GM19099 (cell line): ENCODE measurements around the gene KASH5.
A peak's percentile ranks its signal among the peaks of the same experiment; 100 is the strongest.

Source experiments
- POLR2A ChIP-seq: IDR thresholded peaks from 3 replicates; pipeline ENCODE4 v1.6.1; 2011; ENCODE audit warnings: low read depth; ENCODE audit not compliant: insufficient read length; ENCODE audit errors: extremely low read depth

Gene KASH5, protein sequence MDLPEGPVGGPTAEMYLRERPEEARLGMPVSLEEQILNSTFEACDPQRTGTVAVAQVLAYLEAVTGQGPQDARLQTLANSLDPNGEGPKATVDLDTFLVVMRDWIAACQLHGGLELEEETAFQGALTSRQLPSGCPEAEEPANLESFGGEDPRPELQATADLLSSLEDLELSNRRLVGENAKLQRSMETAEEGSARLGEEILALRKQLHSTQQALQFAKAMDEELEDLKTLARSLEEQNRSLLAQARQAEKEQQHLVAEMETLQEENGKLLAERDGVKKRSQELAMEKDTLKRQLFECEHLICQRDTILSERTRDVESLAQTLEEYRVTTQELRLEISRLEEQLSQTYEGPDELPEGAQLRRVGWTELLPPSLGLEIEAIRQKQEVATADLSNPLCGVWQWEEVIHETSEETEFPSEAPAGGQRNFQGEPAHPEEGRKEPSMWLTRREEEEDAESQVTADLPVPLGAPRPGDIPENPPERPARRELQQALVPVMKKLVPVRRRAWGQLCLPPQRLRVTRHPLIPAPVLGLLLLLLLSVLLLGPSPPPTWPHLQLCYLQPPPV

DNA sequence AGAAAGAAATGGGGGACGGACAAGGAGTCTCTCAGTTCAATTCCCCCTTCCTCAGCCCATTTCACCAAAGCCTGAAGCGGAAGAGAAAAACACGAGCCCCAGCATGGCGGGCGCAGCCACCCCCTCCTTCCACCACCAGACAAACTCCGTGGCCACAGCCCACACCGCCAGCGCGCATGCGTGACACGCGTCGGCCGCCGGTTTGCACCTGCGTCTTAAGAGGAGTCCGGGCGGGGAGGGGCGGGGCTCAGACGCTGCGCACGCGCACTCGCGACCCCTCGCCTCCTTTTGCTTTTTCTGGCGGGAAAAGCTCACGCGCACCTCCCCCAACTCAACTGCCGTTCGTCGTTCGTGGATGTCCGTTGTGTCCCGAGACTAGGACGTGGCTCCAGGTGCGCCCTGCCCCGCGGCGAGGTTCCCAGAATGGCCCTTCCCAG is at the start of gene KASH5:
Gene KASH5 (plus strand): TSS at position 314 of the 437 bp plus-strand sequence. CDS start 2,635 bp downstream, outside the sequence.
- TF ChIP-seq POLR2A: peak; percentile 58

GRCh38 chr19:49338691-49339300 is 49.3 kb upstream of the KASH5 start:
- no peak for TF ChIP-seq POLR2A

DNA sequence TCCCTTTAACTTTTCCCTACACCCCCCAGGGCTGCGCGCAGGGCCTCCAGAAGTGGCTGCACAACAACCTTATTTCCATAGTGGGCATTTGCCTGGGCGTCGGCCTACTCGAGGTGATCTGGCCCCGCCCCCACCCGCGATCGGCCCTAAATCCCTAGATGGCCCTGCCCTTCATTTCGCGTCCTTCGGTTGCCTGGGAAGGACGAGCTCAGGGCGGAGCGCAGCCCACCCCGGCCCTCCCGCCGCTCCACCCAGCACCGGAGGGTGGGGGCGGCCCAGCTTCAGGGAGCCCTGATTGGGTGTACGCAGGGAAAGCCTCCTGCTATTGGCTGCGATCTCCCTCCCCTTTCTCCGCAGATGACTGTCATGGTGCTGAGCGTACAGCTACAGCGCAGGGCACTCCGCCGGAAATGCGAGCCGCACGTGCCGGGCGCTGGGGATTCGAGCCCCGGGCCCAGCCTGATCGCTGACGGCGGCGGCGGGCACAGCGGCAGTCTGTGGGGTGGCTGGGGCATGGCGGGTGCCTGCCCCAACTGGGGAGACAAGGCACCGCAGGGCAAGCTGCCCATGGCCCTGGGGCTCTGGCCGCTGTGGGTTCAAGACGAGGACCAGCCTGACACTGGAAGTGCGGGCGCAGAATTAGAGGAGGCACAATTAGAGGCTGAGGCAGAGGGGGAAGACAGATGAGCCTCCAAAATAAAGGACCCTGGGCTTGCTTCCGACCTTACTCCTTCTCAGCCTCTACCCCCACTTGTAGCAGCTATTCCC is 48.6 kb upstream of the KASH5 start:
- peak; percentile 40 for TF ChIP-seq POLR2A

- TF ChIP-seq POLR2A: peak; percentile 11
These were observed 47.8 kb upstream of the KASH5 start for GRCh38 chr19:49340069-49340864.

DNA sequence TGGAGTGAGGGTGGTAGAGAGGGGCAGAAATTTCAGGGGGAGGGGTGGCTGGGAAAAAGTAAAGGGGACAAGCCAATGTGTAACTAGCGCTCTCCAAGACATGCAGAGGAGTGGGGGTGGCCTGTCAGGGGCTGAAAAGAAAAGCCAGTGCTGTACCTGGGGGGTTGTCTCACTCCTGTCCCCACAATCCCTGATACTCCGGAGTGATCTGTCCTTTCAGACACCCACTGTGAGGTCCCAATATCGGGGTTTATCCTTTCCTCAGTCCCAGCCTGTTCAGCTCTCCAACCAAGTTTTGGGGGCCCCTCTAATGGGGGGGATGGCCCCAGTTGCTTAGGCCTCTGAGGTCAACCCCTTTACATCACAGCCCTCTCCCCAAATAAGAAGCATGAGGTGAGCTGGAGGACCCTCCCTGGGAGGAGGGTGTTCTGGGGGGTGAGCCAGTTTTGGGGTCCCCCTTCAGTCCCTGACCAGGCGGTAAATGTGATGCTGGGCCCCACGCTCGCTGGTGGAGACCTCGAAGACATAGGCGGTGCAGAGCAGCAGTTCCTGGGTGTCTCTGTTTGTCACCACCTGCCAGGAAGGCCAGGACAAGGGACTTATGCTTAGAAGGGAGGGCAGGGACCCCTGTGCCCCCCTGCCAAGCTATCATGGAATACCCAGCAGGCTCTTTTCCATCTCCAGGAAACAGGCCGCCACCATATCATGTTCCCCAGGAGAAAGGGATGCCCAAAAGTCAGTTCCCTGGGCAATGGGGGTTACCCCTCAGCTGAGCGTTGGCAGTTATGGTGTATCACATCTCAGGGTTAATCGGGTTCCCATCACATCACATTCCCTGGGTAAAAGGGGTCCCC is 47.0 kb upstream of the KASH5 start:
- peak; percentile 32 for TF ChIP-seq POLR2A

- no peak for TF ChIP-seq POLR2A
These were observed 45.7 kb upstream of the KASH5 start for GRCh38 chr19:49342291-49342721.

DNA sequence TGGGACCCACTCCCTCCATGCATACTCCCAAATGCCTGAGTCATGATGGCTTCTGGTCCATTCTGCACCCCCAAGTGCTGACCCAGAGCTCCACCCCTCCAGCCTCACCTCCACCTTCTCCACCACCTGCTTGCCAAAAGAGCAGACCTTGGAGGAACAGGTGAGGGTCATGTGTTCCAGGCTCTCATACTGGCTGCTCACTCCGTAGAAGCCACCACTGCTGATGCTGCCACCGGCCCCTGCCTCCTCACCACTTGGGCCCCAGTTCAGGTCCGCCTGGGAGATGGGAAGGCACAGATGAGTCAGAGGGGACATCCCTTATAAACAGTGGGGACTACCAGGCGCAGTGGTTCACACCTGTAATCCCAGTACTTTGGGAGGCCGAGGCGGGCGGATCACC is 44.9 kb upstream of the KASH5 start:
- TF ChIP-seq POLR2A: no peak

DNA sequence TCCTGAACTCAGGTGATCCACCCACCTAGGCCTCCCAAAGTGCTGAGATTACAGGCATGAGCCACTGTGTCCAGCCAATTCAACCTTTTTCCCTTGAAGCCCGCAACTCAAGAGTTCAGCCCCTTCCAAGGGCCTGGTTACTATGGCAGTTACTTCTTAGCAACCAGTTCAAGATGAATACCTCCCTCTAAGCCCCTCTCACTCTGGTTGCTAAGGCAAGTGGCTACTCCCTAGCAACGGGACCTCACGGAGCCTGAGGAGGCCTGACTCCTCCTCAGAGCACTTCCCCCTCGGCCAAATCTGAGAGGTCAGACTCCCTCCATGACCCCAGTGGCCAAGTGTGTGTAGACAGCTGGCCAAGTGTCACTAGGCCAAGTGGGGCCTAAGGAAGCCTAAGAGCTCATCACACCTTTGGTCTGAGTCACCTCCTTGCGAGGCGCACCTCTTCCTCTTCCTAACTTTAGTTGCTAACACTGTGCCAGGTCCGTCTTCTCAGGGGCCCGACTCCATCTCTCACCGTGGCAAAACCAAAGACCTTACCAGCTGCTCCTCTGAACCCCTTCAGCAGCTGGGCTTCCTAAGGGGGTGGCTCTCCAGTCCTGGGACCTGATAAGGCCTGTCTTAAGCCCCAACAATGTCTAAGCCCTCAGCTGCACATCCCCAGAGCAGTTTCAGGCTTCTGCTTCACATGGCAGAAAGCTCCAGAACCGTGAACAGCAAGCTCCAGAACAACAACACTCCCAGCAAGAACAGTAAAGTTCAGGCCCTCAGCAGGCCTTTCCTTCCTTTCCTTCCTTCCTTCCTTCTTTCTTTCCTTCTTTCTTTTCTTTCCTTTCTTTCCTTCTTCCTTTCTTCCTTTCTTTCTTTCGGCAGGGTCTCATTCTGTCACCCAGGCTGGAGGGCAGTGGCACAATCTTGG is 43.3 kb upstream of the KASH5 start:
- TF ChIP-seq POLR2A: no peak

DNA sequence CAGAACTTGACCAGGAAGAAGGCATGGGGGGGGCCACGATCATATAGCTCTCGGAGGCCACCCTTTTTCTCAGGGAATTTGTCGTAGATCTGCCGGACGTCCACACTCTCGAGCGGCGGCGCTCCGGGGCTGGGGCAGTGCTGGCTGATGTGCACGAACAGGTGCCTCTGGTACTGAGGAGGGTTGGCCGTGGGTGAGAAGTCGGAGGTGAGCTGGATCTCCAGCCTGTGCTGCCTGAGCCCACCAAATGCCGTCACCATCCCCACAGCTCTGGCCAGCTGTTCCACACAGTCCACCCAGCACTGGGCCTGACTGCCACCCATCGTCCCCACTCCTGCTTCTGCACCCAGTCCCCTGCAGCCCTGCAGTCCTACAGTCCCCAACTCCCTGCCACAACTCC is 40.9 kb upstream of the KASH5 start:
- no peak for TF ChIP-seq POLR2A

DNA sequence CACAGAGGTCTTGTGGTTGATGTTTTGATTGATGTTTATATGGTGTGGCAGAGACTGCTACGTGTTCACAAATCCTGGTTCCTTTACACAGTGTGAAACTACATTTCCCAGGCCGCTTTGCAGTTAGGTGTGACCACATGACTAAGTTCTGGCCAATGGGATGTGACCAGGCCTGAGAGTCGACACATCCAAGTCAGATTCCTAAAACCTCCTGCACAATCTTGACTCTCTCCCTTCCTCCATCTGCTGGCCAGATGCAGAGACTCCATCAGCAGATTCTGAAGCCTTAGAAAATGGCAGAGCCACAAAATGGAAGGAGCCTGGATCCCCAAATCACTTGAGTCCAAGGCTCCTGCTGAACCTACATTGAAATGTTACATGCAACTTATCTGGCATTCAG is 40.2 kb upstream of the KASH5 start:
- TF ChIP-seq POLR2A: no peak

GRCh38 chr19:49348305-49349189 is 39.5 kb upstream of the KASH5 start:
- TF ChIP-seq POLR2A: no peak

DNA sequence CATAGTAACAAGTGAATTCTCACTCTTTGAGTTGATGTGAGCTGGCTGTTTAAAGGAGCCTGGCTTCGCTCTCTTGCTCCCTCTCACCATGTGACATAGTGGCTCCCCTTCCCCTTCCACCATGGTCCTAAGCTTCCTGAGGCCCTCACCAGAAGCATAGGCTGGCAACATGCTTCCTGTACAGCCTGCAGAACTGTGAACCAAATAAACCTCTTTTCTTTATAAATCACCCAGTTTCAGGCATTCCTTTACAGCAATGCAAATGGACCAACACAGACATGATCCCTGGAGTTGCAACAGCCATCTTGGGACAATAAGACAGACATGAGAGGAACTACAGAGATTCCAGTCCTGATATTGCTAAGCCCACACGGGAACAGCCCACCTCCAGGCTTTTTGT is 38.5 kb upstream of the KASH5 start:
- TF ChIP-seq POLR2A: no peak
